Testis (tissue), 3 donors: Measurements from ENCODE around the gene SRSF5. TPM values are rescaled to one million over a fixed set of nuclear protein-coding genes. Genes with fewer than 3 reads are reported as not detected.

ENCODE experiments used
- DNase-seq: peaks from one replicate; pipeline ENCODE4 v3.0.0-alpha.2; 2019
- H3K27ac ChIP-seq, 2 donors: fragments of 200-600 bp; sonication (generic); one replicate each; pipeline ENCODE4 v1.5.1; 2019
- H3K27me3 ChIP-seq: fragments of 200-600 bp; sonication (generic); one replicate; pipeline ENCODE4 v1.5.1; 2019
- H3K36me3 ChIP-seq: fragments of 200-600 bp; sonication (generic); one replicate; pipeline ENCODE4 v1.5.1; 2017; ENCODE audit warnings: low read depth; ENCODE audit errors: missing control alignments
- H3K4me1 ChIP-seq: fragments of 200-600 bp; sonication (generic); one replicate; pipeline ENCODE4 v1.5.1; 2019
- H3K4me3 ChIP-seq, 2 donors: fragments of 200-600 bp; sonication (generic); one replicate each; pipeline ENCODE4 v1.5.1; 2017 to 2019
- H3K9me3 ChIP-seq: fragments of 200-600 bp; sonication (generic); one replicate; pipeline ENCODE4 v1.5.1; 2017
- CTCF ChIP-seq, 3 experiments: fragments of 450-650 bp in 2 of 3; fragments of 200-600 bp in 1 of 3; sonication (generic) in 1 of 3; IDR thresholded peaks; one replicate each; pipeline ENCODE4 v1.5.1; 2016 to 2019; ENCODE audit warnings: antibody characterized with exemption in 3 of 3, mild to moderate bottlenecking in 2 of 3, moderate library complexity in 1 of 3
- POLR2A ChIP-seq: fragments of 450-650 bp; IDR thresholded peaks from one replicate; pipeline ENCODE4 v1.6.1; 2017; ENCODE audit warnings: antibody characterized with exemption, mild to moderate bottlenecking, moderate library complexity
- WGBS, 2 donors: methylation state at CpG; one replicate each; pipeline ENCODE4 v1.1.5; 2018; 5-methylcytosine and 5-hydroxymethylcytosine counted together
- intact Hi-C: fragments of 100-400 bp; cut with DNase I; formaldehyde crosslinking; loops from one replicate; pipeline ENCODE4 v1.15.1; 2023; ENCODE audit warnings: low total_unique reads
- polyA plus RNA-seq: library from polyadenylated mRNA; stranded (reverse); fragments of 350-450 nt; fragmentation: Illumina TruSeq; extraction: RNeasy Lipid Tissue Mini Kit (QIAGEN cat#74804); gene quantifications from one replicate; pipeline ENCODE4 v1.2.3, GENCODE V29; 2014; ENCODE audit warnings: low read depth, low replicate concordance; ENCODE audit not compliant: insufficient read depth
- total RNA-seq, 2 donors: library from RNA; depleted of rRNA; stranded (reverse); fragments of >200 nt; gene quantifications; one replicate each; pipeline ENCODE4 v1.2.3, GENCODE V29; 2016

Gene SRSF5
- total and polyA plus RNA-seq, 3 donors from 2014 or later = 341 to 530 (median 500) TPM

DNA sequence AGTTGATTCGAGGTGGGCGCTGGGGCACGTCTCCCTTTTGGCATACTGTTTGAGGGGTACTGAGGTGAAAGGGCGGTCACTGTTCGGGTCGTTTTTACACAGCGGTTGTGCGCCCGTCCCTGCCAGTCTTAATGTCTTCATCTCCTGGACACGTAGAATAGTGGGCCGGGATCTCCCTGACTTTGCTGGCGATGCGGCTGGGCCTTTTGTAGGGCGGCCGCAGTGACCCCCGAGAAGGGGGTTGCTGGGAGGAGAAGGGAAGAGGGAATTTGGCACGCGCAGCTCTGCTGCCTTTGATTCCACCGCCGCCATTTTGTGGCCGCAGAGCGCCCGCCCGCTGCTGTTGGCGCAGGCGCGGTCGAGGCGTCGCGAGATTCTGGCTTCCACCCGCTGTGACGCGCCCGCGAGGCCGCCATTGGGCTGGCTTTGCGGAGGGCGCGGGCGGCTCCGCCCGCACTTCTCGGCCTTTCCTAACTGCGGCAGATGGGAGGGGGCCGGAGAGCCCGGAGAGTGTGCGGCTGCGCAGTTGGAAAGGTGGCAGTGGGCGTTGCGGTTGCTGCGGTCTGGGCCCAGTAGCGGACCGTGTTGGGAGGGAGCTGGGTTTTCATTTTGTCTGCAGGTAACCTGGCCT lies 542 bp downstream of the SRSF5 start:
- Histone ChIP-seq H3K27ac (peak overlapping the region; percentile 97 to 100), H3K4me3 (peak overlapping the region; percentile 94 to 100), H3K36me3 (peaks cover 3% of the 10 kb centered on the region), H3K27me3 (no peaks in the 10 kb centered on the region), H3K4me1 (peaks cover 24% of the 10 kb centered on the region), H3K9me3 (no peaks in the 10 kb centered on the region)
- peak; percentile 91 for DNase-seq
- WGBS, 2 donors = 0% methylated on average over 20 to 54 of the region's 54 CpGs
- intact Hi-C loops = no loop called here
- TF ChIP-seq CTCF (IDR thresholded peaks at IDR 0.05) = no peak
- TF ChIP-seq POLR2A = peak; percentile 53

- Histone ChIP-seq H3K27me3 (no peaks in the 10 kb centered on the region), H3K36me3 (peaks cover 3% of the 10 kb centered on the region), H3K4me1 (peaks cover 24% of the 10 kb centered on the region), H3K27ac (peak overlapping the region in 1 of 2 donors; percentile 100), H3K9me3 (no peaks in the 10 kb centered on the region), H3K4me3 (peak overlapping the region in 1 of 2 donors; percentile 94)
- intact Hi-C loops = no loop called here
- no peak for DNase-seq
- TF ChIP-seq POLR2A (no peak), CTCF (IDR thresholded peaks at IDR 0.05) (no peak)
- 54 to 68% methylated on average over 8 of the region's 8 CpGs for WGBS, 2 donors
Observed at GRCh38 chr14:69768873-69769272, 1.9 kb downstream of the SRSF5 start.

DNA sequence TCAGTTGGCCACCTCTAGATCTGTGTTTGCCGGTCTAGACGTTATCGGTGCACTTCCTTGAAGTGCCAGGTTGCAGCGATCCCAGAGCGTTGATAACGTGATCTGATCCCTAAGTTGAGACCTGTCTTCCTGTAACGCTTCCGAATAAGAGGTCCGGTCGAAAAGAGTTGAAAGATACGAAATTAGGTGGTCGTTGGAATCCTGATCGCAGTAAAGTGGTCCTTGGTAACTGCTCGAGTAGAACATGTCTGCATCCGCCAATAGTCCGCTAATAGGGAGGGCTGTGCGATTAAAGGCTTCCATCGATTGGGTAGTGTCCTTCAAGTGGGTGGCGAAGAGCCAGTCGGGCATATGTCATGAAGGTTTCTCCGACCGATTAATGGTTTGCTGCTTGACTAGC lies 2.7 kb downstream of the SRSF5 start:
- intact Hi-C loops = no loop called here
- Histone ChIP-seq H3K27ac (no peak overlapping the region), H3K4me3 (no peak overlapping the region), H3K36me3 (peaks cover 3% of the 10 kb centered on the region), H3K4me1 (peaks cover 24% of the 10 kb centered on the region), H3K27me3 (no peaks in the 10 kb centered on the region), H3K9me3 (no peaks in the 10 kb centered on the region)
- 69 to 78% methylated on average over 22 of the region's 22 CpGs for WGBS, 2 donors
- DNase-seq = no peak
- no peak for TF ChIP-seq POLR2A
- no peak for TF ChIP-seq CTCF (IDR thresholded peaks at IDR 0.05)

DNA sequence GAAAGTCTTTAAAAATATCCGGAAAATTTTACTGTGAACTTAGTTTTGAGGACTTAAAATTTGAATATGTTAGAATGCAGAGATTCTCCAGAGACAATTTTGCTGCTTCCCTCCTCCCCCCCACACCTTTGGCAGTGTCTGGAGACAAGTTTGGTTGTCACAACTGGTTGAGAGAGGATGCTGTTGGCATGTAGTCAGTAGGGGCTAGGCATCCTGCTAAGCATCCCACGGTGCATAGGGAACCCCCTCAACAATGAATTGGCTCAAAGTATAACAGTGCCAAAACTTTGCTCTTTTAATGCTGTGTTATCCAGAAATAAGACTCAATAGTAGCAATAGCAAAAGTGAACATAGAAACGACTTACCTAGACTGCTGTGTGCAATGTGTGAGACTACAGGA lies 3.6 kb downstream of the SRSF5 start:
- WGBS, 2 donors = 73 to 80% methylated on average over 3 of the region's 3 CpGs
- no peaks in the 10 kb centered on the region for H3K27me3 ChIP-seq
- DNase-seq = no peak
- H3K9me3 ChIP-seq = no peaks in the 10 kb centered on the region
- intact Hi-C loops = no loop called here
- no peak for TF ChIP-seq CTCF (IDR thresholded peaks at IDR 0.05)
- TF ChIP-seq POLR2A = no peak
- no peak overlapping the region for H3K27ac ChIP-seq
- H3K4me1 ChIP-seq = peaks cover 24% of the 10 kb centered on the region
- H3K36me3 ChIP-seq = peaks cover 3% of the 10 kb centered on the region
- H3K4me3 ChIP-seq = no peak overlapping the region

DNA sequence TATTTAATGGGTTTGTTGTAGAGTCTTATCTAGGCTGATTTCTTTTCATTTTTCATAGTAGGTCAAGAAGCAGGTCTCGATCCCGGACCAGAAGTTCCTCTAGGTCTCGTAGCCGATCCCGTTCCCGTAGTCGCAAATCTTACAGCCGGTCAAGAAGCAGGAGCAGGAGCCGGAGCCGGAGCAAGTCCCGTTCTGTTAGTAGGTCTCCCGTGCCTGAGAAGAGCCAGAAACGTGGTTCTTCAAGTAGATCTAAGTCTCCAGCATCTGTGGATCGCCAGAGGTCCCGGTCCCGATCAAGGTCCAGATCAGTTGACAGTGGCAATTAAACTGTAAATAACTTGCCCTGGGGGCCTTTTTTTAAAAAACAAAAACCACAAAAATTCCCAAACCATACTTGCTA lies 4.2 kb downstream of the SRSF5 start:
- intact Hi-C loops = no loop called here
- H3K9me3 ChIP-seq = no peaks in the 10 kb centered on the region
- peaks cover 22% of the 10 kb centered on the region for H3K4me1 ChIP-seq
- WGBS, 2 donors = 89 to 92% methylated on average over 16 of the region's 16 CpGs
- H3K4me3 ChIP-seq = no peak overlapping the region
- TF ChIP-seq POLR2A (no peak), CTCF (IDR thresholded peaks at IDR 0.05) (no peak)
- no peaks in the 10 kb centered on the region for H3K27me3 ChIP-seq
- peaks cover 3% of the 10 kb centered on the region for H3K36me3 ChIP-seq
- DNase-seq = no peak
- H3K27ac ChIP-seq = no peak overlapping the region
